HG03565 (cell line): ENCODE measurements around the gene MTCL1.

Experiments
- ATAC-seq: cut with Tn5 transposase; IDR thresholded peaks from one replicate; pipeline ENCODE4 v1.9.1; 2021; ENCODE audit warnings: mild to moderate bottlenecking, moderate library complexity; ENCODE audit not compliant: unreplicated experiment

The MTCL1 gene

DNA sequence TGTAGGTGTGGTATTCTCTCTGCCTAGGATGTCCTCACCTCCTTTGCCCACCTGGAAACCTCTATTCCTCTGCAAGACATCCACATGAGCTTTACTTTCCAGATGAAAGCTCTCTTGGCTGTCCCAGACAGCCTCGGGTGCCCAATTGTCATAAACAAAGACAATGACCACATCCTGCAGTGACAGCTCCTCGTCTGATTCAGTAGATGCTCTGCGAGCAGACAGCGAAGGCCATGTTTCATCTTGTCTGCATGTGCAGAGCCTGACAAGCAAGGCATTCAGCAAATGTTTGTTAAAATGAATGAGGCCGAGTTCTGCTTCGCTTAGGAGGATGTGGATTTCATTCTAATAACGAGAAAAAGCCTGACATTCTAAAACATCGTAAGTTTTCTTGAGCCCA is 150.9 kb downstream of the MTCL1 start:
- no peak for ATAC-seq

DNA sequence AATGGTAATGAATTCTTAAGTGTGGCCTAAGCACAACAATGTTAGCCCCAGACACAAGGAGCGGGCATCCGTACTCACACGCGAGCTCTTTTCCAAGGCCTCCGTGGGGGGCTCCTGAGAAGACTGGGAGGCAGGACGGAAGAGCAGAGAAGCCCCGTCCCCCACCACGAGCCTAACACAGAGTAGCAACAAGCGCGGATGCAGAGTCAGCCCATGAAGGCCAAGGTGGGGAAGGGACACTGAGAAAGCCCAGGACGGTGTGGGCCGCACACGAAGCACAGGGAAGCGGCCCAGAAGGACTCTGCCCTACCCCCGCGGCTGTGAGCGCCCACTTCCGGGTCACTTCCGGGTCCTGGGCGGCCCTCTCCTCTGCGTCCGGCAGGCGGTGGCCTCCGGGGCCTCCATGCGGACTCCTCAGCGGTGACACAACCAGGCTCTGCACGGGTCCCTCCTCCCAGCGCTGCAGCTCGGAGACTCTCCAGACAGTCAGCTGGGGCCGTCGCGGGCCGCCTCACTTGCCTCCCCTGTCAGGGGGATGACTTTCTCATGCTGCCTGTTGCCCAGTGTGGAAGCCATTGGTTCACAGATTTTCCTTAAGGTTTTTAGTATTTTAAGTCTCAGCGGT is 151.5 kb downstream of the MTCL1 start:
- ATAC-seq = no peak

- no peak for ATAC-seq
These were observed 152.4 kb downstream of the MTCL1 start for GRCh38 chr18:8857806-8858205.

DNA sequence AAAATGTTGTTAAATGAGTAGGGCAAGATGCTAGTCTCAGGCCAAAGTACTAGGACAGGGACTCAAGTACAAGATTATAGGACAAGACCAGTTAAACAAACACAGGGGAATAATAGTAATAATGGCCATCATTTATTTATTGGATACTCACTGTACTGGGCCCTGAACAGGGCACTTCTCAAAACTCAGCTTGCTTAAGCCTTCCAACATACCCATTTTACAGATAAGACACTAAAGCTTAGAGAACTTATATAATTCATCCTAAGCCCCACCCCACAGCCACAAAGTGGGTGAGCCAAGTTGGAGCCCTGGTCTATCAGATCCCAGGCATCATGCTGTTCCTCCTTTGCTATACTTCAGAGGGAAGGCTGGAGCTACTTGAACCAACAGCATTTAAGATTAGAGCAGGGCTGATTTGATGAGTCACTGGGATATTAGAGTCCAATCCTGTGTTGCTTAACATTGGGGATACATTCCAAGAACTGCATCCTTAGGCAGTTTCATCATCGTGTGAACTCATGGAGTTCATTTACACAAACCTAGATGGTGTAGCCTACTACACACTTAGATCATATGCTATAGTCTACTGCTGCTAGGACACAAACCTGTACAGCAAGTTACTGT is 153.6 kb downstream of the MTCL1 start:
- no peak for ATAC-seq

DNA sequence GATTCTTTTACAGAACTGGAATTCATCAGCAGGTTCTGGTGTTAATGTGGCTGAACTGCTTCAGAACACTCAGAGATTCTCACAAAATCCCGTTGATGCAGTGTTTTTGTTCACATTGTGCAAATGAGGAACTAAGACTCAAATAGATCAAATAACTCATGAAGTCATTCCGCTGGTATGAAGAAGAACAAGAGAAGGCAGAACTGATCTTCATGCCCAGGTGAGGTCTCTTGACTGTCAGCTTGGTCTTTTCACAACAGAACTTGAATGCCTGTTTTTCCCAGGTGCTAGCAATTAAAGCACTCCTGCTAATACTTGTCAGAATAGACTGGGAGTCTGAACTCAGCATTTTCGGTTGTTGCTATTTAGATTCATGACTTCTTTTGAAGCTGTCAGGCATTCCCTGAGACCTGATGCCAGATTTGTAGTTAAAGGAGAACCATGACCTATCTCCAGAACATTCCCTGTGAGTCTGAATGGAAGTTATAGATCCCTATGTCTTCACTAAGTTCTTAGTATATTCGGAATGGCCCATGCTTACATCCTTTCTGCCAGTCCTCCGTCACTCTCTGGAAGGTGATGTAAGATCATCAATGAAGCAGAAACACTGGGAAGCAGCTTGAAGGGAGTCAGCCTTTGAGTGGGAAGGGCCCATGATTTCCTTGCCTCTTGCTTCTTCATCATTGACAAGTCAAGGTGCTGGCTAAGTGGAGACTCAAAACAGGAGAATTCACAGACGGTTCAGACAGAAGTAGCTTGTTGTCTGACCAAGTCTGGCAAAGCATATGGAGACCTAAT is 155.7 kb downstream of the MTCL1 start:
- ATAC-seq = no peak

DNA sequence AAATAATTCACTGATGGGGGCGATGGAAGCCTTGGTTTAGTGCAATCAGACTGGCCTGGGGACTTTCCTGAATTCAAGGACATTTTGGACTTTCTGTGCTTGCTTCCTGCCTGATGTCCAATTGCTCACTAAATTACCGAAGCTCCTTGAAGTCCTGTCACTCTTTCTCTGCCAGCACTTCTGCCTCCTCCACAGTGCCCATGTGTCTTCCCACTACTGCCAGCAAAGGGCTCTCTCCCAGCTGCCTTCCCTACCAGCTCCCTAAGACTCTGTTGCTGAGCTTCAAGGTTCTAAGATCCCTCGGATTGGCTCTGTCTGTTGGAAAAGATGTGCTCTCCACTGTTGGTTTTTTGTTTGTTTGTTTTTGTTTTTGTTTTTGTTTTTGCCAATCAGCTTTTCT is 158.1 kb downstream of the MTCL1 start:
- ATAC-seq = no peak

- no peak for ATAC-seq
These were observed 160.6 kb downstream of the MTCL1 start for GRCh38 chr18:8865934-8866333.

DNA sequence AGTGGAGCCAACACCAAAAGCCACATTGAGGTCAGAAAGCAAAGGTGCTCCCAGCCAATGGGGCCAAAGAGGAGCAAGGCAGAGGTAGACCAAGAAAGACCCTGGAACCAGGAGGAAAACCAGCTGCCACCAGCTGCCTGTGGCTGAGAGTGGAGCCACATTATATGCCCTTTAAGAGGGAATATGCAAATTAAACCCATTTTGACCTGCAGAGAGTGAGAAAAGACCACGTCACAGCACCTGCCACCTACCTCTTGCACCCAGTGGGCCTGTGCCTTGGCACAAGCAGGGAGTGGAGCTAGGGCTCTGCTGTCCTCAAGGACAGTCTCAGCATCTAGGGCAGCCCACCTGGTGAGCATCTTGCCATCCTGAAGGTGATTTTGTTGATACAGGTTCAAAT is 161.3 kb downstream of the MTCL1 start:
- ATAC-seq = no peak

GRCh38 chr18:8868276-8868675 is 162.9 kb downstream of the MTCL1 start:
- ATAC-seq = no peak

GRCh38 chr18:8868779-8869415 is 163.5 kb downstream of the MTCL1 start:
- no peak for ATAC-seq

GRCh38 chr18:8869696-8870095 is 164.3 kb downstream of the MTCL1 start:
- no peak for ATAC-seq

GRCh38 chr18:8870528-8870927 is 165.2 kb downstream of the MTCL1 start:
- no peak for ATAC-seq

DNA sequence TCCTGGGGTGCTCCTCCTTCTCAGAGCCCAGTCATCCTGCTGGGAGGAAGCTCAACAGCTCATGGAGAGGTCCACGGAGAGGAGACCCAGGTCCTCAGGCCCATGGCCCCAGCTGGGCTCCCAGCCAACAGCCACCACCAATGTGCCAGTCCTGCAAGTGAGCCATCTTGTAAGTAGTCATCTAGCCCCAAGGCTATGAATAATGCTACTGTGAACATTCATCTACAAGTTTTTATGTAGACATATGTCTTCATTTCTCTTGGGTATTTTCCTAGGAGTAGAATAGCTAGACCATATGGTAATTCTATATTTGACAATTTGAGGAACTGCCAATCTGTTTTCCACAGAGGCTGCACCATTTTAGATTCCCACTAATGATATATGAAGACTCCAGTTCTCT is 166.1 kb downstream of the MTCL1 start:
- ATAC-seq = no peak

DNA sequence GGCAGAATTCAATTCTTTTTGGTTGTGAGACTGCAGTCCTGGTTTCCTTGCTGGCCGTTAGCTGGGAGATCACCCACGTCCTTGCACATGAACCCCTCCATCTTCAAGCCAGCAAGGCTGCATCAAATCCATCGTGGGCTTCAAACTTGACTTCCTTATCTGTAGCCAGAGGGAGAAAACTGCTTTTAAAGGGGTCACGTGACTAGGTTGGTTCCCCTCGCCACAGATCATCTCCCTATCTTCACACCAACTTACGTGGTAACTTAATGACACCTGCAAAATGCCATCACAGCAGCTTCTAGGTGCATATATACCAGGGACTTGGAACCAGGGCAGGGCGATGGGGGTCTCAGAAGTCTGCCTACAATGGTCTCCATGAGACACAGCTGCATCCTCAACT is 169.5 kb downstream of the MTCL1 start:
- ATAC-seq = no peak

DNA sequence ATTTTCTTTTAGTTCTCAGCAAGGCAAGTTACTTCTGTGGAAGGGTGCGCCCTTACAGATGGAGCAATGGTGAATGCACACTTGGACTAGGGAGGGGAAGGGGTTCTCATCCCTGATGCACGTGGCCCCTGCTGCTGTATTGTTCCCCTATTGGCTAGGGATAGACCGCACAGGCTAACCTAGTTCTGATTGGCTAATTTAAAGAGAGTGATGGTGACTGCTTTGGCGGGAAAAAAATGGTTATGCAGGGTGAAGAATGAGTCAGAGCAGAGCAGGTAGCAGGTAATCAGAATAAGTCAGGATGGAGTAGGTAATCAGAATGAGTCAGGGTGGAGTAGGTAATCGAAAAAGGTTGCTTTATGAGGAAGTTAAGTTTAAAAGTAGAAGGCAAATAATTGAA is 171.5 kb downstream of the MTCL1 start:
- no peak for ATAC-seq

- no peak for ATAC-seq
These were observed 175.7 kb downstream of the MTCL1 start for GRCh38 chr18:8881103-8881502.
